SW 1271 (cell line): ENCODE measurements around the gene CORO1C.

Experiments
- DNase-seq, 2 experiments: peaks; one replicate each; lab custom pipeline; 2025; lab: John Stamatoyannopoulos, UW

CORO1C gene

DNA sequence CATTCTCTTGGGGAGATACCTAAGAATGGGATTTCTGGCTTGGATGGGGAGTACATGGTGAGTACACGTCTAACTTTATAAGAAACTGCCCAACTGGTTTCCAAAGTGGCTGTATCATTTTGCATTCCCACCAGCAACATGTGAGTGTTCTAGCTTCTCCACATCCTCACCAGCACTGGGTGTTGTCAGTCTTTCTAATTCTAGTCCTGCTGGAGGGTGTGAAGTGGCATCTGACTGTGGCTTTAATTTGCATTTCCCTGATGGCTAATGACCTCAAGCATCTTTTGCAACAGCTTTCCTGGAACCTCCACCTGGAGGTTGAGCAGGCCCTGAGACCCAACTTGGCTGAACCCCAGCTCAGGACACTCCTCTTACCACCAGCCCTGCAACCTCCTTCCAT lies 115.4 kb downstream of the CORO1C start:
- no peak for DNase-seq

DNA sequence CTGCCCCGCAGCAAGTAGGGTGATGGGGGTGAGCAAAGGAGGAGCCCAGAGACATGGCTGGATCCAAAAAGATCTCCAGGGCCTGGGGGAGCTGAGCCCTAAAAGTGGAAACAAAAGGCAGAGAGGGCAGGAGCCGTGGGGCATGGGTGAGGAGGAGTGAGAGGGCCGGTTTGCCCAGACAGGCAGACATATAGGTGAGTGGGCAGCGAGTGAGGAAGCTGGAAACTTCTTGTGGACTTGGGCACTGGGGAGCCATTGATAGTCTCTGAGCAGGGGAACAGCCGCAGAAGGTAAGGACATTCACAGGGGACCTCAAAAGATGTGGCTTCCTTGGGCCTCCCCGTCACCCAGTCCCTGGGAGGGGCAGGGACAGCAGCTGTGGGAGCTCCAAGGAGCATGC lies 116.7 kb downstream of the CORO1C start:
- no peak for DNase-seq

DNA sequence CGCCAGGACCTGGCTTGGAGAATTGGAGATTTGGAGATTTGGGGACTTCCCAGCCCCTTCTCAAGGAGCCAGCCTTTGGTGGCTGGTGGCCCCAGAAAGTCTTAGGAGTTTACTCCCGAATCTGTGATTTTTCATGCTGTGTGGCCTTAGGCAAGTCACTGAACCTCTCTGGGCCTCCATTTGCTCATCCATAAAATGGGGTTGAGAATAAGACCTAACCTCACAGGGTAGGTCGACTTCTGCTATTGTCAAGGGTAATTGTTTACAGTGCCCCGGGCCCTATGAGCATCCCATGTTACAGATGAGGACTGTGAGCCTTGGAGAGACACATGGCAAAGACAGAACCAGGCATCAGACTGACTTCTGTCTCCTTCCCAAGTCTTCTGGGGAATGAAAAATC lies 117.3 kb downstream of the CORO1C start:
- no peak for DNase-seq

DNA sequence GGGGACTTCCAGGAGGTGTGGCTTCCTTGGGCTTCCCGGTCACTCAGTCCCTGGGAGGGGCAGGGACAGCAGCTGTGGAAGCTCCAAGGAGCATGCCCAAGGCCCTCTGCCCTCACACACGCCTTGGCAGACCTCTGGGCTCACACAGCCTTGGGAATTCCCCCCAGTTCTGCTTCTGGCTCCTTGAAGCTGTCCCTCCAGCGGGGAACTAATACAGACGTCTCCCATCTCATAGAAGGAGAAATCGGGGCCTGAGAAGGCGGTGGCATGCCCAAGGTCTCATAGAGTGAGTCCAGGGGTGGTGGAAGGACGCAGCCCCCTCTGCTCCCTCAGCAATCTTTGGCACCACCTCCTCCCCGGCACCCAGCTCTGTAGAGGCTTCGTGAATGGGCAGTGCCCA lies 117.8 kb downstream of the CORO1C start:
- DNase-seq = no peak

DNA sequence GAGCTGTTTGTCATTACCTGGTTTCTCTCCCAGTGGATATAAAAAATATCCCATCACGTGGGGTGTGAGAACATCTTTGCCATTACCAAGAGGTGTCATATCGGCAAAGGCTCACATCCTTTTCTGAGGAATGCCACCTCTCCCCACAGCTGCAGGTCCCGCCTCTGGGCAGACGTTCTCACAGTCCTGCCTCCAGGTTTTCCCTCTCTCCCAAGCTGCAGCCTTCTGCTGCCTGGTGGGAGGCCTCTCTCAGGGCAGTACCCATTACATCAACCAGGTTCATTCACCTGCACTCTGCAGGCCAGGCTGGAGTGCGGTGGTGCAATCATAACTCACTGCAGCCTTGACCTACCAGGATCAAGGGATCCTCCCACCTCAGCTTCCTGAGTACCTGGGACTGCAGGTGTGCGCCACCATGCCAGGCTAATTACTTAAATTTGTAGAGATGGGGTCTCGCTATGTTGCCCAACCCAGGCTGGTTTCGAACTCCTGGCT lies 118.5 kb downstream of the CORO1C start:
- DNase-seq = no peak

DNA sequence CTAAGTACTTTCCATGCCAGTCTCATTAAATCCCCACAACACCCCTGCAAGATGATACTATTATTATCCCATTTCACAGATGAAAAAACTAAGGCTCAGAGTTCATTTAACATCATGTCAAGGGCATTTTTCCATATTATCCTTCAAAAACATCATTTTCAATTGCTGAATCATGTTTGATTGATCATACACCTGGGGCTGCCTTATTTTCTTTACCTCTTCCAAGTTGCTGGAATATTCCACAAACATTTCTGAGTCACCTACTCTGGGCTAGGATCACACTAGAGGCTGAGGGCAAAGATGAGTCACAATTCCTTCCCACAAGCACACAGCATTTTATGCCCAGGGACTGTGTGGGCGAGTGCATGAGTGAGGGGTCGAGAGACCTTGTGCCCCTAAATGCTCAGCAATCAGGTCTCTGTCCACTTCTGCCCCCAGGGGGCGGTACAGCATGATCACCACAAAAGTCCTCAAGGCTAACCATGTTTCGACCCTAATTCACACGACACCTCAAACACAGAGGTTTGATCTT lies 119.4 kb downstream of the CORO1C start:
- DNase-seq = peak in 1 of 2 experiments; percentile 36

DNA sequence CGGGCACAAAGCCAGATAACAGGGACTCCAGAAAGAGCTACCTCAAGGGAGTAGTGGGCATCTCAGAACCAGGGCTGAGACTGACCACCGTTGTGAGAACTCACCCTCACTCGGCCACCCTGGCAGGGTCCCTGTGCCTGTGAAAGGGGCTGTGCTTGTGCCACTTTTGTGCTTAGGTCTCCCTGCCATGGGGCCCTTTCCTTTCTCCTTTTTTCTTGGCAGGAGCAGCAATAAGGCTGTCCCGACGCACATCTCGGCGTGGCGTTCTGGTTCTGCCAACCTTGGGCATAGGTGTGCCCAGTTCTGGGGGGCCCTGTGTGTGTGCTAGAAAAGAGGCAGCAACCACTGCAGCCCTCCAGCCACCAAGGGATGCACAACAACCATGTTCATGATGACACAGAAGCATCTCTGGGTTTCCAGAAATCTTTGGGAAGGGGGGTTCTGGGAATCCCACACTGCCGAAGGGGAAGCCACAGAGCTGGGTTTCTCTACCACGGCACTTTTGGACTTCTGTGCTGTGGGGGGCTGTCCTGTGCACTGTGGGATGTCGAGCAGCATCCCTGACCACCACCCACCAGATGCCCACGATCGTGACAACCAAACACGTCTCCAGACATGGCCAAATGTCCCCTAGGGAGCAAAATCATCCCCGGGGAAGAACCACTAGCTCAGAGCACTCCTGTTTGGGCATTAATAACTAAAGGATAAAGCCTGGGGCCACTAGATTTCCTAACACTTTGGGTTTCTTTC lies 120.3 kb downstream of the CORO1C start:
- no peak for DNase-seq

DNA sequence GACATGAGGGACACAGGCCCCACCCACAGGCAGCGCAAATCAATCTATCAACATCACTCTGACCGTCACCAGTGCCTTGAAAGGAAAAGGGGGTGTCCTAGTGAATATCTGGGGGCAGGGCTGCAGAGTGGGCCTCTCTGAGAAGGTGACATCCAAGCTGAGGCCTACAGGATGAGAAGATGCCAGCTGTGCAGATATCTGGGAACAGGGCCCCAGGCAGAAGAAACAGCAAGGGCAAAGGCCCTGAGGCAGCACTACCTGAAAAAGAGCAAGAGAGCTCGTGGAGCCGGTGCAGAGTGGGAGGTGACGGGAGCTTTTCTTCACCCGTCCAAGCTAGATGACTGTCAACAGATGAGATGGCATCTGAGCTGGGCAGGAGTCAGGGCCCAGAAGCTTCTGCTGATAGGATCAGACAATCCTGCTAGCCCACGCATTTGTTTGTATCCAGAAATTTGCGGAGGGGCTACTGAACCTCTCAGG lies 120.9 kb downstream of the CORO1C start:
- no peak for DNase-seq

DNA sequence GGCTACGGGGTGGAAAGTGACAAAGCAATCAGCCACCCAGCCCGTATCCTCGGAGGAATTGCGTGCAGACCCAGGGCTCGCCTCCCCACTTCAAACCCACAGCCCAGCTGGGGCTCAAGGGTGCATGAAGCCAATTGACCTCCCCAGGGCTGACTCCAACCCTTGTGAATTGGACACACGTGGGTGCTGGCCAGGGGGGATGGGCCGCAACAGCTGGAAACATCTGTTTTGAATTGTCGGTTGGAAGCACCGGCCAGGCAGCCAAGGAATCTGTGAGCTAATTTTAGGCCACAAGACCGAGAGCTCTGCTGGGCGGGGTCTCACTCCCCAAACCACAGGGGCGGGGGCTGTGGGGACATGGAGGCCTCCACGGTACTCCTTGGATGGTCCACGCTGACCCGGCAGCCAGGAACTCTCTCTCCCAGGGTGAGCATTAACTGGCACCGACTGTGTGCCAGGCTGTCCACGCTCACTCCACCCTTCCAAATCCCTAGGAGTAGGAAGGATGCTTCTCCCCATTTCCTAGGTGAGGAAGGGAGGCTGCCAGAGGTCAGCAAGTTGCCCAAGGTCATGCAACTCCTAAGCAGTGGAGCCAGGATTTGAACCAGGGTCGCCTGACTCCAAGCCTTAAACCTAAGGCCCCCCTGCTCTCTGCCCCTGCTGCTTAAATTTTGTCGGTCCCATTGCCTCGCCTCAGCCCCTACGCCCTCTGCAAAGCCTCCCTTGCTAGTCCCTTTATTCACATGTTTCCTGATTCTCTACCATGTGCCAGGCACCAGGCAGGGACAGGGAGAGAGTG lies 121.6 kb downstream of the CORO1C start:
- DNase-seq = no peak

DNA sequence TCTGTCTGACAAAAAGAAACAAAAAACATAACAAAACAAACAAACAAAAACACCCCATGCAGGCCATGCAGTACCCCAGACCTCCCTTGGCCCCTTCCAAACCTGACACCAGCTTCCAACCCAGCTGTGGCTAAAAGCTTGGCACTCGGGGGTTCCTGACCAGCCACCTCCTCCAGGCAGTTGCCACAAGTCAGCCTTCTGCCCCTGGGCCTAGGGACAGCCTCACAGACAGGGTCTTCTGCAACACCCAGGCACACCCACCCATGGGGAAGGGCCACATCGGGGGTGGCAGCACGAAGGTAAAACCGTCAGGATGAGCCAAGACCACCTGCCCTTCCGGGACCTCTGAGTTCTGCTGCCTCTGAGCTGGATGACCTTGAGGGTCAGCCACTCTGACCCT lies 122.7 kb downstream of the CORO1C start:
- DNase-seq = no peak

DNA sequence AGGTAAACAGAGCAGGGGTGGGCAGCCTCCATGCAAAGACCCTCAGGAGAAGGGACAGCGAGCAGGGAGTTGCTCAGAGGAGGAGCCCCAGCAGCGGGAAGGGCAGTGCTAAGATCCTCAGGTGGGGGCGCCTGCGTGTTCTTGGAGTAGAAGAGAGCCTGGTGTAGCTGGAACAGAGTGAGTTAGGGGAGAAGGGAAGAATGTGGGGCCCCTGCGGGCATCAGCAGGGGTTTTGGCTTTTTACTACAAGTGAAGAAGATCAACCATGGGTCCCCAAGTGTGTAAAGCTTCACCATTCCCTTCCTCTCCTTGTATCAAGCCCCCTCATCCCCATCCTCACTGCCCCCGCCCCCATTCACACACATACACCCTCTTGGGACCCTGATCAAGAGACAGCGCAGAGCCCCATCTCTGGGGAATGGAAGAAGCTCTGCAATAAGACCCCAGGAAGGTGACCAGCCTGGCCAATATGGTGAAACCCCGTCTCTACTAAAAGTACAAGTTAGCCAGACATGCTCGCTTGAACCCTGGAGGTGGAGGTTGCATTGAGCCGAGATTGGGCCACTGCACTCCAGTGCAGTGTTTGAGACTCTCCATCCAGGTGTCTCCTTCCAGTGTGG lies 123.2 kb downstream of the CORO1C start:
- no peak for DNase-seq

DNA sequence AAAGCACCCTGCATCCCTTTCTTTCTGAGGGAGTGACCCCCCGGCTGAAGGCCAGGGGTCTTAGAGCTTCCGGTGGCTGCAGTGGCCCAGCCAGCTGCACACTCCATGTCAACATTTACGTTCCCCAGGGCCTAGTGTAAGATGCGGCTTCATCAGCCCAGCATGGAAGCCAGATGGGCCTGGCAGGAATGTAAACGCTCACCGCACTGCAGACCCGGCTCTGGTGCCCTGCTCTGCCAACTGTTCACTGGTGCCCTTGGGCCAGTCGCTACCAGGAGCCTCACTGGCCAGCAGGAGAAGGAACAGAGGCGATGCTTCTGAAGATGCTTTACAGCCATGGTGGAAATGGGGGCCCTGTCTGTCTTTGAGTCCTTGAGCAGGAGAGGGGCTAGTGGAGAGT lies 124.8 kb downstream of the CORO1C start:
- DNase-seq = no peak

DNA sequence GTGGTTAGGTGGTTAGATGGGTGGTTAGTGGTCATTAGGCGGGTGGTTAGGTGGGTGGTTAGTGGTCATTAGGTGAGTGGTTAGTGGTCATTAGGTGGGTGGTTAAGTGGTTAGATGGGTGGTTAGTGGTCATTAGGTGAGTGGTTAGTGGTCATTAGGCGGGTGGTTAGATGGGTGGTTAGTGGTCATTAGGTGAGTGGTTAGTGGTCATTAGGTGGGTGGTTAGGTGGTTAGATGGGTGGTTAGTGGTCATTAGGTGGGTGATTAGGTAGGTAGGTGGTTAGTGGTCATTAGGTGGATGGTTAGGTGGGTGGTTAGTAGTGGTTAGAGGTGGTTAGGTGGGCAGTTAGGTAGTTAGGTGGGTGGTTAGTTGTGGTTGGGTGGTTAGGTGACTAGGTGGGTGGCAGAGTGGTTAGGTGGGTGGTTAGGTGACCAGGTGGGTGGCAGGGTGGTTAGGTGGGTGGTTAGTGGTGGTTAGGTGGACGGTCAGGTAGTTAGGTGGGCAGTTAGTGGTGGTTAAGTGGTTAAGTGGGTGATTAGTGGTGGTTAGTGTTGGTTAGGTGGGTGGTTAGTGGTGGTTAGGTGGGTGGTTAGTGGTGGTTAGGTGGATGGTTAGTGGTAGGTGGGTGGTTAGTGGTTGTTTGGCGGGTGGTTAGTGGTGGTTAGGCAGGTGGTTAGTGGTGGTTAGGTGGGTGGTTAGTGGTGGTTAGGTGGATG lies 125.5 kb downstream of the CORO1C start:
- no peak for DNase-seq

DNA sequence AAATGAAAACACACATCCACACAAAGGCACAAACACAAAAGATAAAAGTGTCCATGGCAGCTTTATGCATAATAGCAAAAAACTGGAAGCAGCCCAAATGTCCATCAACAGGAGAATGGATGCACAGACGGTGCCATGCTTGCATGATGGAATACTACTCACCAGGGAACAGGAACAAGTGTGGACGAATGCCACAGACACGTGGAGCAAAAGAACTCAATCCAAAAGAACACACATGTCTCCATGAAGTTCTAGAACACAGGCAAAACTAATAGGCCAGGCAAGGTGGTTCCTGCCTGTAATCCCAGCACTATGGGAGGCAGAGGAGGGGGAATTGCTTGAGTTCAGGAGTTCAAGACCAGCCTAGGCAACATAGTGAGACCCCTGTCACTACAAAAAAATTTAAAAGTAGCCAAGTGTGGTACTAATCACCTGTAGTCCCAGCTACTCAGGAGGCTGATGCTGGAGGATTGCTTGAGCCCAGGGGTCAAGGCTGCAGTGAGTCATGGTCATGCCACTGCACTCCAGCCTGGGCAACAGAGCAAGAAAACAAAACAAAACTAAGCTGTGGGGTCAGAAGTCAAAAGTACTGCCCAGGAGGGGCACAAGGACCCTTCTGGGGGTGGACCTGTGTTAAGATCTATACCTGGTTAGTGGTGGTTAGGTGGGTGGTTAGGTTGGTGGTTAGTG lies 126.2 kb downstream of the CORO1C start:
- no peak for DNase-seq

DNA sequence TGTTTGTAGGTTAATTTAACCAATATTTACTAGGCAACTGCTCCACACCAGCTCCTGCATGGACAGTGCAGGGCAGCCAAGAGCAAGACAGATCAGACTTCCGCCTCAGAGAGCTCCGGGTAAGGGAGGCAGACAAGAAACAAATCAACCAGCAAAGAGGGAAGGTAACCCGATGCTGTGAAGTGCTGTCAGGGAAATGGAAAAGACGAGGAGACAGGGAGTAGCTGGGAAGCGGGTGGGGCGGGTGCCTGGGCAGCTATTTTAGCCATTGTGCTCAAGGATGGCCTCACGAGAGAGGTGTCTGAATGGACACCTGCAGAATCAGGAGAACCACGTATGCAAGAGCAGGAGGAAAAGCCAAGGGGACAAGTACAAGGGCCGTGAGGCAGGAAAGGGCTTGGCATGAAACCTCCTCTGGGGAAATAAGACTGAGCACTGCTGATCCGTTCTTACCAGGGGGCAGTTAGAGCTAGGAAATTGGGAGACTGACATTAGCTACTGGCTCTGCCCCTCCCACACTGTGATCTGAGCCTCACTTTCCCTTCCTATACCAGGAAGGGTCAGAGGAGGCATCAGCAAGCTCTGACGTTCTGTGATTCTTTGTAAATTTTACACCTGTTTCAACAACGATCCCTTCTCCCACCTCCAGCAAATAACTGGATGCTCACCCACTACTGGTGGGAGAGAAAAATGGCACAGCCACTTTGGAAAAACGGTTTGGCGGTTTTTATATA lies 126.9 kb downstream of the CORO1C start:
- no peak for DNase-seq

DNA sequence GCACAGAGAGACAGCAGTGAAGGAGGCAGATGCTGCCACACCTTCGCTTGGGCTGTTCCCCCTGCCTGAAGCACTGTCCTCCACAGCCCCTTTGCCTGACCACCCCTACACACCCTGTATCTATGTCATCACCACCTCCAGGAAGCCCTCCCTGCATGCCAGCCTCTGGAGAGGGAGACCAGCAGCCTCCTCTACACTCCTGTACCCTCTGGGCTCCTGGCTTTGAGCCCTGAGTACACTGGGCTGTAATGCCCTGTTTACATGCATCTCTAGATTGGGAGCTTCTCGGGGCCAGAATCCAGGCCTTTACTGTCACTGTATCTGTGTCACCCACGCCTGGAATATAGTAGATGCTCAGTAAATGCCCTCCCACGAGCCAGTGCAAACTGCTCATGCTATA lies 127.6 kb downstream of the CORO1C start:
- DNase-seq = no peak

DNA sequence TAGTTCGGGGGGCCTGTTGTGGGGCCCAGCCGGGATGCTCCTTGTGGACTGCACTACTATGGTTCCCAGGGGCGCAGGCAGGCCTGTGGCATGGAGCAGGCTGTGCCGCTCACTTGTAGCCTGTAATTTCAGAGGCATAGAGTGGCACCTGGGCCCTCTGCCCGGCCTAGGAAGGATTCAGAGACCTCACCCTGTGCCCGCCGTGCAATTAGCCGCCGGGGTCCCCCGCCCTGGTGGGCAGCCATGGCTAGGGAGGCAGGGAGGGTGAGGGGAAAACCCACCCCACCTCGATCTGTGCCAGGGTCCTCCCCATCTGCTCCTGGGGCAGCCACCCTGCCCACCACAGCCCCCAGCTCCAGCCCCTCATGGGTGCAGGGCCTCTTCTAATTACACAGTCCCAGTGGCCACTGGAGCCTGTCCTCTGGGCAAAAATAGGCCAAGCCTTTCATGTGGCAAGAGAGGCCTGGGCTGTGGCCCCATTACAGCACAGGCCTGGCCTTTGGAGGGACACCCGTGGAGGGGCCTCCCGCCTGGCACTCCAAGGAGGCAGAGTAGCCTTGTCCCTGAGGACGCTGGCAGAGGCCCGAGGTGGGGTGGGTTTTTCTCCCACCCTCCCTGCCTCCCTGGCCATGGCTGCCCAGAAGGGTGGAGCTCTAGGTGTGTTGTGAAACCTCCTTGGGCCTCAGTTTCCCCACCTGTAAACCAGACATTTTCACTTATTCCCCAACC lies 128.2 kb downstream of the CORO1C start:
- DNase-seq = no peak

DNA sequence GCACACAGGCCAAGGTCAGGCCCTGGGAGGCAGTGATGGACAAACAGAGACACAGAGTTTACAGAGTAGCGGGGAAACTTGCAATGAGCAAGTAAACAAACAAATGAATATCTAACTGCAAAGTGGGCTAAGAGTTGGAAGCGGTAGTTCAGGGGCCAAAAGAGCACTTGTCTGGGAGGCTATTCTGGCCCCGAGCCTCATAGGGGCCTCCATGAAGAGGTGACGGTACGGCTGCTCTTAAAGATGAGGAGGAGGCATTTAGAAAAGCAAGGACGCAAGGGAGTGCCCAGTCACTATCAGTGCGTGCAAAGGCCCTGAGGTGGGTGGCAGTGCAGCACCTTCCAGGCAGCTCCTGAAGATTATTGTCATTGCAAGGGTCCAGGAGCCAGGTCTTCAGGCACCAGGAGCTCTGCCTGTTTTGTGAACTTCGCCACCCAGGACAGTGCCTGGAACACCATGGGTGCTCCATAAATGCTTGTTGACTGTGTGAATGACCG lies 129.1 kb downstream of the CORO1C start:
- no peak for DNase-seq

DNA sequence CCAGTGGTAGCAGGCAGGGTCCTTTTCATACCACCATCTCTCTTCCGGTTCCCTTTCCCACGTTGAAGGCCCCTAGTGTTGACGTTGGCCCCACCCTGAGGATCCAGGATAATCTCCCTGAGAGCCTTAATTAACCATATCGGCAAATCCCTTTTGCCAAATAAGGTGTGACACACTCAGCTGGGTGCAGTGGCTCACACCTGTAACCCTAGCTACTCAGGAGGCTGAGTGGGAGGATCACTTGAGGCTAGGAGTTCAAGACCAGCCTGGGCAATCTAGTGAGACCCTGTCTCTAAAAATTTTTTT lies 130.7 kb downstream of the CORO1C start:
- no peak for DNase-seq
